GM10266 (cell line): Measurements from ENCODE around the gene STAB1.

Experiments used
- DNase-seq: peaks from one replicate; pipeline ENCODE4 v3.0.0; 2012; ENCODE audit errors: extremely low spot score
- TF ChIP-seq, protein P1 (sequence below): IDR thresholded peaks from 2 replicates; pipeline ENCODE4 v1.5.1; 2012; ENCODE audit warnings: mild to moderate bottlenecking, low read depth; ENCODE audit not compliant: control insufficient read depth, insufficient read depth; ENCODE audit errors: missing control alignments

STAB1 gene

GRCh38 chr3:52489453-52489852 lies 5.7 kb upstream of the STAB1 start:
- DNase-seq, result no peak
- TF ChIP-seq, protein P1, sequence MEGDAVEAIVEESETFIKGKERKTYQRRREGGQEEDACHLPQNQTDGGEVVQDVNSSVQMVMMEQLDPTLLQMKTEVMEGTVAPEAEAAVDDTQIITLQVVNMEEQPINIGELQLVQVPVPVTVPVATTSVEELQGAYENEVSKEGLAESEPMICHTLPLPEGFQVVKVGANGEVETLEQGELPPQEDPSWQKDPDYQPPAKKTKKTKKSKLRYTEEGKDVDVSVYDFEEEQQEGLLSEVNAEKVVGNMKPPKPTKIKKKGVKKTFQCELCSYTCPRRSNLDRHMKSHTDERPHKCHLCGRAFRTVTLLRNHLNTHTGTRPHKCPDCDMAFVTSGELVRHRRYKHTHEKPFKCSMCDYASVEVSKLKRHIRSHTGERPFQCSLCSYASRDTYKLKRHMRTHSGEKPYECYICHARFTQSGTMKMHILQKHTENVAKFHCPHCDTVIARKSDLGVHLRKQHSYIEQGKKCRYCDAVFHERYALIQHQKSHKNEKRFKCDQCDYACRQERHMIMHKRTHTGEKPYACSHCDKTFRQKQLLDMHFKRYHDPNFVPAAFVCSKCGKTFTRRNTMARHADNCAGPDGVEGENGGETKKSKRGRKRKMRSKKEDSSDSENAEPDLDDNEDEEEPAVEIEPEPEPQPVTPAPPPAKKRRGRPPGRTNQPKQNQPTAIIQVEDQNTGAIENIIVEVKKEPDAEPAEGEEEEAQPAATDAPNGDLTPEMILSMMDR, result no peak

- no peak for DNase-seq
- TF ChIP-seq, protein P1, result no peak
These were observed 4.9 kb upstream of the STAB1 start for GRCh38 chr3:52490035-52490938.

GRCh38 chr3:52490939-52491526 lies 4.1 kb upstream of the STAB1 start:
- DNase-seq, result no peak
- TF ChIP-seq, protein P1, result no peak

- TF ChIP-seq, protein P1, result no peak
These were observed 3.1 kb upstream of the STAB1 start for GRCh38 chr3:52492059-52492458.

DNA sequence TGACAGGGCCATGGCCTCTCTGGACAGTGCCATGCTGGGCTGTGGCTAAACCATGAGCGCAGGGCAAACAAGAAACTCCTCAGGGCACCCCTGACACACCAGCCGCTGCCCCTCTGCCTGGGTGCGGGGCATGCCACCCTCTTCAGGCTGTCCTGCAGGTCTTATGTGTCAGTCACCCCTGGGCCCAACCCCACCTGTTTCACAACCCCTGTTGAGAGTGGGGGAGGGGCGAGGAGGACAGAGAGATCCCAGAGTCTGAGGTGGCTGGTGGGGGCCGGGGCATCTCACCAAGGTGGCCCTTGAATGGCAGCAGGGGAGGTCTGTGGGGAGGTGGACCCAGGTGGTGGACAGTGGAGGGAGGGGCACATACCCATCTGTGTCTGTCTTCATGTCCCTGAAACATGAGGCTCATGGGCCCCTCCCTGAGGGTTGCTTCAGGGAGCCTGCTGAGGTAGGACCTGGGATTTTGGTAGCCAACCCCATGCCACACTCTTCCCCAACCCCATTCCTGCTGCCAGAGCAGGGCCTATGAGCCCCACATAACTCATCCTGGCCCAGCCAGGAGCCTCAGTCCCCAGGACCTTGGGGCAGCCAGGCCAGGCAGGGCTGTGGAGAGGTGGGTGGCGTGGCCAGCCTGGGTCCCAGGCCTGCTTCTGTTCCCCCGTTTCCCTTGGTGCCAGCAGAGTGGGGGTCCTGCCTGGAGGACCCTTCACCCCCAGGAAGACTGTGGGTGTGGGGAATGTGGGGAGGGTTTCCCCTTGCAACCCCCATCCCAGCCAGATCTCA lies 1.7 kb upstream of the STAB1 start:
- TF ChIP-seq, protein P1, result no peak
- DNase-seq, result no peak

More at GRCh38 chr3:52492059-52492458, 3.1 kb upstream of the STAB1 start:
- DNase-seq, result no peak

DNA sequence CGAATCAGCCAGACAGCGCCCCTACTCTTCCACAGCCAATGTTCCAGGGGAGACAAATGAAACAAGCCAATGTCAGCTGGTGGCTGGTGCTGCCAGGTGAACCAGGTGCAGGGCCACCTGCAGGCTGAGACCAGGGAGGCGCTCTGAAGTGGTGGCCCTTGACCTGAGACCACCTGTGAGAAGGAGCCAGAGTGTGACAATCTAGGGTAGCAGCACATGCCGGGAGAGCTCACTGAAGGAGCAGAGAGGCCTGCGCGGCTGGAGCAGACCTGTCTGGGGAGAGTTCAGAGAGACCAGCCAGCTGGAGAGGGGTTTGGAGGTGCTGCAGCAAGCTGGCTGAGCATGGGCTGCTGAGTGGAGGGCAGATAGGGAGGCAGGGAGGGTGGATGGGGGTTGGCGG lies 693 bp upstream of the STAB1 start:
- TF ChIP-seq, protein P1, result no peak
- DNase-seq, result no peak
